ENCODE results near the gene SEMA4B.
"Not testable (repeated sequence)": the region's sequence is repeated elsewhere in the genome, so short reads cannot be mapped to it uniquely, and the experiment has no call there.

The SEMA4B gene

GRCh38 chr15:90241343-90242192, 40.4 kb downstream of the SEMA4B start:
- no peak for TF ChIP-seq JUND (IDR thresholded peaks at IDR 0.05; ENCODE audit: low read depth)
- in situ Hi-C loops (cut with HindIII; ENCODE audit: low pct_unique_long_range_greater_than_20kb, low sequenced_read_pairs): no loop called here
- DNase-seq (ENCODE audit: low read depth in 1 of 2, low spot score in 1 of 2): no peak

- no peak for DNase-seq (ENCODE audit: low read depth in 1 of 2, low spot score in 1 of 2)
- TF ChIP-seq JUND (IDR thresholded peaks at IDR 0.05; ENCODE audit: low read depth): no peak
- in situ Hi-C loops (cut with HindIII; ENCODE audit: low pct_unique_long_range_greater_than_20kb, low sequenced_read_pairs): no loop called here
Measured at GRCh38 chr15:90243943-90244639, 43.0 kb downstream of the SEMA4B start.

GRCh38 chr15:90248789-90249202, 47.7 kb downstream of the SEMA4B start:
- TF ChIP-seq JUND (IDR thresholded peaks at IDR 0.05; ENCODE audit: low read depth): no peak
- in situ Hi-C loops (cut with HindIII; ENCODE audit: low pct_unique_long_range_greater_than_20kb, low sequenced_read_pairs): no loop called here

DNA sequence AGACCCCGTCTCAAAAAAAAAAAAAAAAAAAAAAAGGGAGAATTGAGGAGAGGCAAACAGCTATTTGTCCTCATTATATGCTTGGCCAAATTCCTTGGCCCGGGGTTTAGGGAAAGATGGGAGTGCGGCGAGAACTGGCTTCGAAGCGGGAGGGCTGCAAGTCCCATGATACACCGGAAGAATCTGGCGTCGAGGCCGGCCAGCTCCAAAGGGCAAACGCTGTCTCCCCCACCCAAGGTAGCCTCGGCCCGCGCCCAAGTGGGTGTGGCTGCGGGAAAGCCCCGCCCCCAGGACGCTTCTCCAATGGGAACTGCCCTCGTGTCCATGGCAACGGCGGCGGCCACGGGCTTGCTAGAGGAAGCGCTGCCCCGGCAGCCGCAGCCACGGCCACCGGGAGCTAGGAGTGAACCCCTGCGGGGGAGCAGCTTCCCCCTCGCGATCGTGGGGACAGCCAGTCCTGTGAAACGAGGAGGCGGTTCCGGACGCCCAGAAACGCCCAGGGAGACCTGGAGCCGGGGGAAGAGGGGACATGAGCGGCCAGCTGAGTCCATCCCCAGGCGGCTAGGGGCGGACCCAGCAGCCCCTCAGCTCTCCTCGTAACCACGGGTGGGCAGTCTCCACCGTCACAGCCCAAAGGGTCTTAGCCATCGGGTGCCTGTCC, 48.2 kb downstream of the SEMA4B start, which contains the start of gene TTLL13:
Gene TTLL13 (plus strand): TSS at position 354 of the 661 bp plus-strand sequence. CDS start 1,075 bp downstream, outside the sequence.
- TF ChIP-seq JUND (IDR thresholded peaks at IDR 0.05; ENCODE audit: low read depth): no peak
- in situ Hi-C loops (cut with HindIII; ENCODE audit: low pct_unique_long_range_greater_than_20kb, low sequenced_read_pairs): no loop called here
- peak; percentile 82 to 90 for DNase-seq (ENCODE audit: low read depth in 1 of 2, low spot score in 1 of 2)

More at GRCh38 chr15:90248789-90249202, 47.7 kb downstream of the SEMA4B start:
- DNase-seq (ENCODE audit: low read depth in 1 of 2, low spot score in 1 of 2): no peak

DNA sequence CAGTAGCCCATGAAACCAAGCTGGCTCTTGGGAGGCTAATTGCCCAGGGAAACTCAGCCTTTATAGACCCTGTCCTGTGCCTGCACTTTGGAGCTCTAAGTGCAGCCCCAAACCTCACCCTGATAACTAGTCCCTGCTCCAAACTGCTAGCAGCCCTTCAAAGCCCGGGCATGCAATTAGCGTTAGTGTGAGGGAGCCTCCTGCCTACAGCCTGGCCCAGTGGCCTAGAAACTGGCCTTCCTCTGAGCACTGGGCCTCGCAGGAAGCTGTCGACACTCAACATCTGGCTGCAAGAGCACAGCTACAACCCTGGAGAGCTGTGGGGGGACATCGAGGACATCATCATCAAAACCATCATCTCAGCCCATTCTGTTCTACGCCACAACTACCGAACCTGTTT, 56.6 kb downstream of the SEMA4B start:
- no peak for DNase-seq (ENCODE audit: low read depth in 1 of 2, low spot score in 1 of 2)
- in situ Hi-C loops (cut with HindIII; ENCODE audit: low pct_unique_long_range_greater_than_20kb, low sequenced_read_pairs): no loop called here
- no peak for TF ChIP-seq JUND (IDR thresholded peaks at IDR 0.05; ENCODE audit: low read depth)

DNA sequence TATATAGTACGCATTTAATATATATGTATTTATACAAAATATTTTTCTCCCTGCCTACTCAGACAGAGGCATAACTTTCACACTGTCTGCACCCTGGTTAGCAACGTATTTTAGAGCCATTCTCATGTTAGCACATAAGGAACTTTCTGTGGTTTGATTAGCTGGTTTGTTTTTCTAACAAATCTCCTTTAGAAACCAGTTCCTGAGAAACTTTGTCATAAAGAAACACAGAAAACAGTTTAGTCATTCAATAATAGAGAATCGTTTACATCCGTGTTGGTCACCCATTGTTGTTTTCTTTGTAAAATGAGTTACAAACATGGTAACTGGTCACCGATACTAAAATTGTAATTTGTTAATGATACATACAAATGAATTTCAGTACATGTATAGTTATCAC, 58.4 kb downstream of the SEMA4B start:
- in situ Hi-C loops (cut with HindIII; ENCODE audit: low pct_unique_long_range_greater_than_20kb, low sequenced_read_pairs): no loop called here
- no peak for DNase-seq (ENCODE audit: low read depth in 1 of 2, low spot score in 1 of 2)
- TF ChIP-seq JUND (IDR thresholded peaks at IDR 0.05; ENCODE audit: low read depth): no peak

DNA sequence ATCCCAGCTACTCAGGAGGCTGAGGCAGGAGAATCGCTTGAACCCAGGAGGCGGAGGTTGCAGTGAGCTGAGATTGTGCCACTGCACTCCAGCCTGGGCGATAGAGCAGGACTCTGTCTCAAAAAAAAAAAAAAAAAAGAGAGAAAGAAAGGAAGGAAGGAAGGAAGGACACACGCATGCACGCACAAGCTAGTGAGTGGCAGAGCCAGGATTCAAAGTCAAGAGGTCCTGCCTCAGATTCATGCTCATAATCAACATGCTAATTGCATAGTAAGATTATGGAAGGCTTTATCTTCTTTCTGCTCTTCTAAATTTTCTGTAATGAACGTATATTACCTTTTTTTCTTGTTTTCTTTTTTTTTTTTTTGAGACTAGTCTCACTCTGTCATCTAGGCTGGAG, 59.6 kb downstream of the SEMA4B start:
- DNase-seq (ENCODE audit: low read depth in 1 of 2, low spot score in 1 of 2); in situ Hi-C loops (cut with HindIII; ENCODE audit: low pct_unique_long_range_greater_than_20kb, low sequenced_read_pairs): not testable (repeated sequence)

GRCh38 chr15:90261811-90262210, 60.7 kb downstream of the SEMA4B start:
- TF ChIP-seq JUND (IDR thresholded peaks at IDR 0.05; ENCODE audit: low read depth): no peak
- no peak for DNase-seq (ENCODE audit: low read depth in 1 of 2, low spot score in 1 of 2)
- in situ Hi-C loops (cut with HindIII; ENCODE audit: low pct_unique_long_range_greater_than_20kb, low sequenced_read_pairs): no loop called here

- no peak for TF ChIP-seq JUND (IDR thresholded peaks at IDR 0.05; ENCODE audit: low read depth)
- DNase-seq (ENCODE audit: low read depth in 1 of 2, low spot score in 1 of 2): no peak
- in situ Hi-C loops (cut with HindIII; ENCODE audit: low pct_unique_long_range_greater_than_20kb, low sequenced_read_pairs): no loop called here
Measured at GRCh38 chr15:90262426-90262825, 61.3 kb downstream of the SEMA4B start.

- no peak for DNase-seq (ENCODE audit: low read depth in 1 of 2, low spot score in 1 of 2)
- no peak for TF ChIP-seq JUND (IDR thresholded peaks at IDR 0.05; ENCODE audit: low read depth)
- in situ Hi-C loops (cut with HindIII; ENCODE audit: low pct_unique_long_range_greater_than_20kb, low sequenced_read_pairs): no loop called here
Measured at GRCh38 chr15:90264671-90265070, 63.5 kb downstream of the SEMA4B start.

DNA sequence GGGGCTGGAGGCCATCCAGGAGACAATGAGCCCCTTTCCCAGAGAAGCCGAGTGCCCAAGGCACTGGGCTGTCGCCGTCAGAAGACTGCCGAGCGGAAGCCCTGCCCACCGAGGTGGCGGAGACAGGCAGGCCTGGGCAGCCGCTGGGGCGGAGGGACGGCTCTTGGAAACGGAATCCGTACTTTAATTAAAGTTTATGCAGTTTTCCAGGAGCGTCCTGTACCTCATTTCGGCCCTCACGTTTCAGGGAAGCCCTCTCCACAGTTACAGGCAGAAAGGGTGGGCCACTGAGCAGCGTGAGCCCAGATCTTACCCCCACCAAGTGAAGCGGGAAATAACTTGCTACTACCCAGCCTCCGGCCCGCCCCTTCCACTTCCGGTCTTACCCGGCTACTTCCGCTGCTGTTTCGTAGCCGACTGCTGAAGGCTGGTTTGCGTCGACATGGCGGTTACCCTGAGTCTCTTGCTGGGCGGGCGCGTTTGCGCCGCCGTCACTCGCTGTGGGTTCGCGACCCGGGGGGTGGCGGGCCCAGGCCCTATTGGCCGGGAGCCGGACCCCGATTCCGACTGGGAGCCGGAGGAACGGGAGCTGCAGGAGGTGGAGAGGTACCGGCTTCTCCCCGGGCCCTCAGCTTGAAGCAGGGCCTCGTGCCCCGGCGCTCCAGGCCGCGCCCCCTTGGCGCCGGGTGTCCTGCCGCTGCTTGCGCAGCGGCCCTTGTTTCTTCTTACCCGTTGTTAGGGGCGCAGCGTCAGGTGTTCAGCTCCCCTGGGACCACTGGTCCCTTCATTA, 64.3 kb downstream of the SEMA4B start, which contains the start of gene NGRN:
Gene NGRN (plus strand): TSS at position 402 of the 790 bp plus-strand sequence. CDS start 41 bp downstream, at position 443.
- no peak for TF ChIP-seq JUND (IDR thresholded peaks at IDR 0.05; ENCODE audit: low read depth)
- DNase-seq (ENCODE audit: low read depth in 1 of 2, low spot score in 1 of 2): peak; percentile 75 to 90
- in situ Hi-C loops (cut with HindIII; ENCODE audit: low pct_unique_long_range_greater_than_20kb, low sequenced_read_pairs): no loop called here

DNA sequence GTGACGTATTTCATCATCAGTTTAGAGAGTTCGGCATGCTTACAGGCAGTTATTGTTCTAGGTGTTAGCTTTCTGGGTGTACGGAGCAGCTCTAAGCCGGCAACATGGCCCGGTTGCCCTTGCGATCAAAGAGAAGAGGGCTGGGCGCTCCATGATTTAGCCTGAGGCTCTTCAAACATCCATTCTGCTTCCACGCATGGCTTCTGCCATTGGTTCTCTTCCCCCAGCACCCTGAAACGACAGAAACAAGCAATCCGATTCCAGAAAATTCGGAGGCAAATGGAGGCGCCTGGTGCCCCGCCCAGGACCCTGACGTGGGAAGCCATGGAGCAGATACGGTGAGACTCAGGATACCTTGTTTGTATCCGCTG, 64.9 kb downstream of the SEMA4B start:
- TF ChIP-seq JUND (IDR thresholded peaks at IDR 0.05; ENCODE audit: low read depth): no peak
- peak in 1 of 2 experiments; percentile 47 for DNase-seq (ENCODE audit: low read depth in 1 of 2, low spot score in 1 of 2)
- in situ Hi-C loops (cut with HindIII; ENCODE audit: low pct_unique_long_range_greater_than_20kb, low sequenced_read_pairs): no loop called here

Measured in T47D (cell line).